ENCODE results near the gene SNX11.
"Not testable (repeated sequence)": the region's sequence is repeated elsewhere in the genome, so short reads cannot be mapped to it uniquely, and the experiment has no call there.

Gene SNX11

GRCh38 chr17:48107137-48108055 lies at the start of gene SNX11:
TSS of gene SNX11 (plus strand) at chr17:48107766. CDS start at chr17:48112044, 4,278 bp downstream.
- DNase-seq (ENCODE audit: low spot score), result peak; percentile 92

GRCh38 chr17:48058393-48059124 lies 49.0 kb upstream of the SNX11 start:
- DNase-seq (ENCODE audit: low spot score), result no peak

- DNase-seq (ENCODE audit: low spot score), result no peak
Measured at GRCh38 chr17:48059125-48059668, 48.4 kb upstream of the SNX11 start.

GRCh38 chr17:48060249-48060648 lies 47.3 kb upstream of the SNX11 start:
- DNase-seq (ENCODE audit: low spot score), result no peak

- no peak for DNase-seq (ENCODE audit: low spot score)
Measured at GRCh38 chr17:48062273-48062672, 45.3 kb upstream of the SNX11 start.

GRCh38 chr17:48064638-48065037 lies 42.9 kb upstream of the SNX11 start:
- DNase-seq (ENCODE audit: low spot score), result no peak

- no peak for DNase-seq (ENCODE audit: low spot score)
Measured at GRCh38 chr17:48066192-48066591, 41.4 kb upstream of the SNX11 start.

GRCh38 chr17:48066656-48067055 lies 40.9 kb upstream of the SNX11 start:
- DNase-seq (ENCODE audit: low spot score), result no peak

- no peak for DNase-seq (ENCODE audit: low spot score)
Measured at GRCh38 chr17:48067245-48067644, 40.3 kb upstream of the SNX11 start.

GRCh38 chr17:48067808-48068207 lies 39.8 kb upstream of the SNX11 start:
- not testable (repeated sequence) for DNase-seq (ENCODE audit: low spot score)

GRCh38 chr17:48068491-48068961 lies 39.0 kb upstream of the SNX11 start:
- DNase-seq (ENCODE audit: low spot score), result peak; percentile 63

GRCh38 chr17:48070195-48070594 lies 37.4 kb upstream of the SNX11 start:
- DNase-seq (ENCODE audit: low spot score), result no peak

- no peak for DNase-seq (ENCODE audit: low spot score)
Measured at GRCh38 chr17:48071654-48072053, 35.9 kb upstream of the SNX11 start.

GRCh38 chr17:48072811-48073210 lies 34.8 kb upstream of the SNX11 start:
- DNase-seq (ENCODE audit: low spot score), result not testable (repeated sequence)

GRCh38 chr17:48073566-48074094 lies 33.9 kb upstream of the SNX11 start:
- DNase-seq (ENCODE audit: low spot score), result not testable (repeated sequence)

GRCh38 chr17:48074322-48075081 lies 33.1 kb upstream of the SNX11 start:
- DNase-seq (ENCODE audit: low spot score), result peak; percentile 68

- DNase-seq (ENCODE audit: low spot score), result not testable (repeated sequence)
Measured at GRCh38 chr17:48077152-48077551, 30.4 kb upstream of the SNX11 start.

- DNase-seq (ENCODE audit: low spot score), result no peak
Measured at GRCh38 chr17:48081858-48082257, 25.7 kb upstream of the SNX11 start.

- DNase-seq (ENCODE audit: low spot score), result no peak
Measured at GRCh38 chr17:48084932-48085331, 22.6 kb upstream of the SNX11 start.

- no peak for DNase-seq (ENCODE audit: low spot score)
Measured at GRCh38 chr17:48093341-48094045, 14.1 kb upstream of the SNX11 start.

GRCh38 chr17:48095611-48096010 lies 12.0 kb upstream of the SNX11 start:
- DNase-seq (ENCODE audit: low spot score), result peak; percentile 23

All from AG20443 (cell line).